Astrocyte (in vitro differentiated cells and primary cell): ENCODE measurements around the gene FAAH. TPM values are rescaled to one million over a fixed set of nuclear protein-coding genes. Genes with fewer than 3 reads are reported as not detected.
A peak's percentile ranks its signal among the peaks of the same experiment; 100 is the strongest.

Experiments
- DNase-seq: peaks from one replicate; pipeline ENCODE4 v3.0.0-alpha.2; 2010; ENCODE audit warnings: low read depth
- FAIRE-seq: peaks from 2 replicates; lab custom pipeline; 2011; peaks lifted over from hg19 to GRCh38; lab: Jason Lieb, UNC
- H2AFZ ChIP-seq: 2 replicates; pipeline ENCODE4 v1.6.0; 2012; ENCODE audit warnings: low read depth, low read length, inconsistent platforms
- H3K27ac ChIP-seq: 2 replicates; pipeline ENCODE4 v1.5.1; 2011; ENCODE audit warnings: low read depth, low read length, inconsistent platforms
- H3K27me3 ChIP-seq: 2 replicates; pipeline ENCODE4 v1.6.0; 2011; ENCODE audit warnings: low read length, inconsistent platforms; ENCODE audit not compliant: insufficient read depth
- H3K36me3 ChIP-seq: 2 replicates; pipeline ENCODE4 v1.5.1; 2011; ENCODE audit warnings: low read length, inconsistent platforms; ENCODE audit not compliant: insufficient read depth
- H3K4me1 ChIP-seq: 2 replicates; pipeline ENCODE4 v1.5.1; 2011; ENCODE audit warnings: low read length, inconsistent platforms; ENCODE audit not compliant: insufficient read depth
- H3K4me2 ChIP-seq: 2 replicates; pipeline ENCODE4 v1.6.0; 2012; ENCODE audit warnings: low read length, inconsistent platforms
- H3K4me3 ChIP-seq: 2 replicates; pipeline ENCODE4 v1.5.1; 2011; ENCODE audit warnings: low read depth, mild to moderate bottlenecking, low read length, inconsistent platforms; ENCODE audit not compliant: insufficient read depth
- H3K79me2 ChIP-seq: 2 replicates; pipeline ENCODE4 v1.6.0; 2012; ENCODE audit warnings: mild to moderate bottlenecking, low read length, inconsistent platforms; ENCODE audit not compliant: insufficient read depth
- H3K9ac ChIP-seq: 2 replicates; pipeline ENCODE4 v1.6.0; 2012; ENCODE audit warnings: mild to moderate bottlenecking, low read length, inconsistent platforms
- H3K9me3 ChIP-seq: 2 replicates; pipeline ENCODE4 v1.5.1; 2012; ENCODE audit warnings: low read depth, mild to moderate bottlenecking, low read length, inconsistent platforms; ENCODE audit not compliant: insufficient read depth
- H4K20me1 ChIP-seq: 2 replicates; pipeline ENCODE4 v1.6.0; 2012; ENCODE audit warnings: low read length, inconsistent platforms; ENCODE audit not compliant: insufficient read depth
- H3K27ac Mint-ChIP-seq: one replicate; pipeline ENCODE4 v1.8.0; 2021; ENCODE audit warnings: mild to moderate bottlenecking, mixed read lengths; ENCODE audit not compliant: unreplicated experiment
- H3K27me3 Mint-ChIP-seq: one replicate; pipeline ENCODE4 v1.8.0; 2021; ENCODE audit warnings: low read depth, mixed read lengths; ENCODE audit not compliant: unreplicated experiment
- H3K36me3 Mint-ChIP-seq: one replicate; pipeline ENCODE4 v1.8.0; 2021; ENCODE audit warnings: low read depth, mixed read lengths; ENCODE audit not compliant: unreplicated experiment
- H3K4me1 Mint-ChIP-seq: one replicate; pipeline ENCODE4 v1.8.0; 2021; ENCODE audit warnings: low read depth, mixed read lengths; ENCODE audit not compliant: unreplicated experiment
- H3K4me3 Mint-ChIP-seq: one replicate; pipeline ENCODE4 v1.8.0; 2021; ENCODE audit warnings: mild to moderate bottlenecking, moderate library complexity, mixed read lengths; ENCODE audit not compliant: unreplicated experiment
- H3K9me3 Mint-ChIP-seq: one replicate; pipeline ENCODE4 v1.8.0; 2021; ENCODE audit warnings: mild to moderate bottlenecking, mixed read lengths; ENCODE audit not compliant: unreplicated experiment
- CTCF ChIP-seq: IDR thresholded peaks from 2 replicates; pipeline ENCODE4 v1.5.1; 2011; ENCODE audit warnings: low read depth, mild to moderate bottlenecking, inconsistent platforms, low read length, moderate library complexity; ENCODE audit not compliant: insufficient read depth
- EZH2 ChIP-seq: IDR thresholded peaks from 2 replicates; pipeline ENCODE4 v1.6.1; 2012; ENCODE audit warnings: mild to moderate bottlenecking, low read length, inconsistent platforms; ENCODE audit not compliant: insufficient read depth
- total RNA-seq: library from RNA; stranded (reverse); gene quantifications from 2 replicates; pipeline ENCODE4 v1.2.1, GENCODE V29; 2021

Gene FAAH
- total RNA-seq, 1 donor from 2014 or later: 1.9 TPM

GRCh38 chr1:46444466-46444865 is 50.3 kb downstream of the FAAH start:
- H3K4me2 ChIP-seq: no peak overlapping the region
- no peak overlapping the region for H3K27ac ChIP-seq
- TF ChIP-seq CTCF: no peak
- no peak for TF ChIP-seq EZH2
- H3K27ac Mint-ChIP-seq: no peak overlapping the region
- peaks cover 3% of the 10 kb centered on the region for H3K9me3 Mint-ChIP-seq
- no peak for FAIRE-seq
- no peaks in the 10 kb centered on the region for H3K4me1 Mint-ChIP-seq
- peaks cover 47% of the 10 kb centered on the region for H3K27me3 ChIP-seq
- no peak for DNase-seq
- no peaks in the 10 kb centered on the region for H3K4me1 ChIP-seq
- H3K36me3 ChIP-seq: no peaks in the 10 kb centered on the region
- H2AFZ ChIP-seq: no peak overlapping the region
- H3K36me3 Mint-ChIP-seq: peaks cover 2% of the 10 kb centered on the region
- H3K4me3 Mint-ChIP-seq: no peak overlapping the region
- no peaks in the 10 kb centered on the region for H3K9me3 ChIP-seq
- H3K27me3 Mint-ChIP-seq: peaks cover 66% of the 10 kb centered on the region
- no peaks in the 10 kb centered on the region for H3K79me2 ChIP-seq
- no peak overlapping the region for H3K4me3 ChIP-seq
- peaks cover 3% of the 10 kb centered on the region for H4K20me1 ChIP-seq
- H3K9ac ChIP-seq: no peak overlapping the region

GRCh38 chr1:46445773-46446256 is 51.7 kb downstream of the FAAH start:
- H3K4me3 Mint-ChIP-seq: no peak overlapping the region
- Histone ChIP-seq H3K9me3 (no peaks in the 10 kb centered on the region), H3K4me3 (no peak overlapping the region), H3K9ac (no peak overlapping the region), H3K4me1 (no peaks in the 10 kb centered on the region), H3K79me2 (no peaks in the 10 kb centered on the region), H3K36me3 (no peaks in the 10 kb centered on the region), H3K27me3 (peaks cover 55% of the 10 kb centered on the region), H3K4me2 (no peak overlapping the region), H3K27ac (no peak overlapping the region), H4K20me1 (peaks cover 3% of the 10 kb centered on the region), H2AFZ (no peak overlapping the region)
- H3K27ac Mint-ChIP-seq: no peak overlapping the region
- H3K4me1 Mint-ChIP-seq: no peaks in the 10 kb centered on the region
- FAIRE-seq (no peak), DNase-seq (no peak)
- peaks cover 2% of the 10 kb centered on the region for H3K36me3 Mint-ChIP-seq
- TF ChIP-seq CTCF (no peak), EZH2 (no peak)
- H3K9me3 Mint-ChIP-seq: peaks cover 3% of the 10 kb centered on the region
- H3K27me3 Mint-ChIP-seq: peaks cover 69% of the 10 kb centered on the region

GRCh38 chr1:46446646-46447498 is 52.8 kb downstream of the FAAH start:
- Histone ChIP-seq H3K79me2 (no peaks in the 10 kb centered on the region), H3K27ac (no peak overlapping the region), H3K27me3 (peaks cover 58% of the 10 kb centered on the region), H3K9me3 (no peaks in the 10 kb centered on the region), H3K4me3 (no peak overlapping the region), H3K9ac (no peak overlapping the region), H4K20me1 (peaks cover 3% of the 10 kb centered on the region), H2AFZ (no peak overlapping the region), H3K4me2 (no peak overlapping the region), H3K4me1 (no peaks in the 10 kb centered on the region), H3K36me3 (no peaks in the 10 kb centered on the region)
- Mint-ChIP-seq H3K4me3 (no peak overlapping the region), H3K27me3 (peaks cover 79% of the 10 kb centered on the region), H3K27ac (peak overlapping the region; percentile 10), H3K4me1 (no peaks in the 10 kb centered on the region), H3K9me3 (peaks cover 3% of the 10 kb centered on the region), H3K36me3 (peaks cover 2% of the 10 kb centered on the region)
- DNase-seq (peak; percentile 29), FAIRE-seq (no peak)
- TF ChIP-seq CTCF (peak; percentile 91), EZH2 (no peak)
